Tibial nerve (tissue), 4 donors: ENCODE measurements around the gene RIF1. TPM values are rescaled to one million over a fixed set of nuclear protein-coding genes. Genes with fewer than 3 reads are reported as not detected.

ENCODE experiments used
- DNase-seq, 2 donors: peaks; one replicate each; pipeline ENCODE4 v3.0.0-alpha.2; 2019; ENCODE audit warnings: low spot score in 2 of 2
- H3K27ac ChIP-seq, 4 donors: fragments of 200-600 bp; sonication (generic) in 3 of 4; one replicate each; pipeline ENCODE4 v1.5.1; 2017 to 2019; ENCODE audit warnings: mild to moderate bottlenecking in 1 of 4
- H3K27me3 ChIP-seq, 2 donors: fragments of 200-600 bp; sonication (generic) in 1 of 2; one replicate each; pipeline versions ENCODE4 v1.5.1 to v1.6.0; 2017 to 2019
- H3K36me3 ChIP-seq, 3 donors: fragments of 200-600 bp; sonication (generic); one replicate each; pipeline ENCODE4 v1.5.1; 2018 to 2019
- H3K4me1 ChIP-seq, 4 donors: fragments of 200-600 bp; sonication (generic) in 3 of 4; one replicate each; pipeline ENCODE4 v1.5.1; 2017 to 2019
- H3K4me3 ChIP-seq, 4 donors: fragments of 200-600 bp; sonication (generic) in 3 of 4; one replicate each; pipeline ENCODE4 v1.5.1; 2017 to 2019; ENCODE audit warnings: mild to moderate bottlenecking in 1 of 4, moderate library complexity in 1 of 4
- H3K9me3 ChIP-seq, 4 donors: fragments of 200-600 bp; sonication (generic) in 3 of 4; one replicate each; pipeline ENCODE4 v1.5.1; 2017 to 2019
- CTCF ChIP-seq, 5 experiments: fragments of 200-600 bp in 3 of 5; fragments of 450-650 bp in 2 of 5; sonication (generic) in 3 of 5; IDR thresholded peaks; one replicate each; pipeline ENCODE4 v1.5.1; 2016 to 2019; ENCODE audit warnings: antibody characterized with exemption in 5 of 5, mild to moderate bottlenecking in 3 of 5, moderate library complexity in 2 of 5
- EP300 ChIP-seq, 2 donors: sonication (generic); formaldehyde crosslinking; IDR thresholded peaks; one replicate each; pipeline ENCODE4 v1.6.1; 2017; ENCODE audit warnings: antibody characterized with exemption in 2 of 2, mild to moderate bottlenecking in 1 of 2
- POLR2A ChIP-seq, 2 donors: fragments of 450-650 bp; IDR thresholded peaks; one replicate each; pipeline ENCODE4 v1.6.1; 2017; ENCODE audit warnings: antibody characterized with exemption in 2 of 2, mild to moderate bottlenecking in 2 of 2, moderate library complexity in 2 of 2
- WGBS, 2 donors: methylation state at CpG; one replicate each; pipeline ENCODE4 v1.1.5; 2018; 5-methylcytosine and 5-hydroxymethylcytosine counted together
- total RNA-seq, 4 donors: library from RNA; depleted of rRNA; stranded (reverse); fragments of >200 nt; gene quantifications; one replicate each; pipeline ENCODE4 v1.1.0, GENCODE V29; 2016

The RIF1 gene
- total RNA-seq, 4 donors from 2014 or later: 34.3 to 63.1 (median 46.3) TPM

- no peaks in the 10 kb centered on the region for H3K9me3 ChIP-seq
- no peaks in the 10 kb centered on the region for H3K27me3 ChIP-seq
- no peak for DNase-seq
- H3K36me3 ChIP-seq: peaks cover 0 to 13% (median 0%) of the 10 kb centered on the region in 3 donors
- H3K27ac ChIP-seq: no peak overlapping the region
- H3K4me3 ChIP-seq: no peak overlapping the region
- TF ChIP-seq EP300 (IDR thresholded peaks at IDR 0.05): no peak
- no peak for TF ChIP-seq POLR2A (IDR thresholded peaks at IDR 0.05)
- no peak for TF ChIP-seq CTCF (IDR thresholded peaks at IDR 0.05)
- 55 to 56% methylated on average over 3 of the region's 3 CpGs for WGBS, 2 donors
- H3K4me1 ChIP-seq: peaks cover 0 to 3% (median 0%) of the 10 kb centered on the region in 4 donors
Observed at GRCh38 chr2:151374436-151374835, 35.3 kb upstream of the RIF1 start.

GRCh38 chr2:151379169-151379568, 30.5 kb upstream of the RIF1 start:
- Histone ChIP-seq H3K4me1 (peaks cover 0 to 3% (median 0%) of the 10 kb centered on the region in 4 donors), H3K36me3 (peaks cover 0 to 11% (median 0%) of the 10 kb centered on the region in 3 donors), H3K9me3 (no peaks in the 10 kb centered on the region), H3K27me3 (no peaks in the 10 kb centered on the region), H3K4me3 (no peak overlapping the region), H3K27ac (no peak overlapping the region)
- no peak for TF ChIP-seq POLR2A (IDR thresholded peaks at IDR 0.05)
- no peak for TF ChIP-seq CTCF (IDR thresholded peaks at IDR 0.05)
- TF ChIP-seq EP300 (IDR thresholded peaks at IDR 0.05): no peak
- DNase-seq: no peak
- WGBS, 2 donors: 36 to 37% methylated on average over 4 of the region's 4 CpGs

GRCh38 chr2:151380580-151381235, 29.0 kb upstream of the RIF1 start:
- H3K27ac ChIP-seq: no peak overlapping the region
- peaks cover 0 to 5% (median 0%) of the 10 kb centered on the region in 3 donors for H3K36me3 ChIP-seq
- no peak for DNase-seq
- 81 to 86% methylated on average over 6 of the region's 6 CpGs for whole genome bisulfite sequencing, 2 donors
- no peaks in the 10 kb centered on the region for H3K9me3 ChIP-seq
- H3K27me3 ChIP-seq: no peaks in the 10 kb centered on the region
- peaks cover 0 to 3% (median 0%) of the 10 kb centered on the region in 4 donors for H3K4me1 ChIP-seq
- no peak for TF ChIP-seq EP300 (IDR thresholded peaks at IDR 0.05)
- TF ChIP-seq CTCF (IDR thresholded peaks at IDR 0.05): no peak
- TF ChIP-seq POLR2A (IDR thresholded peaks at IDR 0.05): no peak
- no peak overlapping the region for H3K4me3 ChIP-seq

GRCh38 chr2:151381266-151381665, 28.4 kb upstream of the RIF1 start:
- DNase-seq: no peak
- Histone ChIP-seq H3K27me3 (no peaks in the 10 kb centered on the region), H3K4me3 (no peak overlapping the region), H3K36me3 (no peaks in the 10 kb centered on the region), H3K27ac (no peak overlapping the region), H3K9me3 (no peaks in the 10 kb centered on the region), H3K4me1 (peaks cover 0 to 3% (median 0%) of the 10 kb centered on the region in 4 donors)
- WGBS, 2 donors: 84 to 94% methylated on average over 2 of the region's 2 CpGs
- TF ChIP-seq POLR2A (IDR thresholded peaks at IDR 0.05): no peak
- no peak for TF ChIP-seq CTCF (IDR thresholded peaks at IDR 0.05)
- TF ChIP-seq EP300 (IDR thresholded peaks at IDR 0.05): no peak

- no peaks in the 10 kb centered on the region for H3K36me3 ChIP-seq
- DNase-seq: no peak
- H3K9me3 ChIP-seq: peaks cover 0 to 5% (median 0%) of the 10 kb centered on the region in 4 donors
- H3K27me3 ChIP-seq: no peaks in the 10 kb centered on the region
- no peak for TF ChIP-seq POLR2A (IDR thresholded peaks at IDR 0.05)
- TF ChIP-seq CTCF (IDR thresholded peaks at IDR 0.05): no peak
- no peak for TF ChIP-seq EP300 (IDR thresholded peaks at IDR 0.05)
- H3K4me3 ChIP-seq: no peak overlapping the region
- no peaks in the 10 kb centered on the region for H3K4me1 ChIP-seq
- 70 to 71% methylated on average over 4 of the region's 4 CpGs for WGBS, 2 donors
- no peak overlapping the region for H3K27ac ChIP-seq
Observed at GRCh38 chr2:151388011-151388410, 21.7 kb upstream of the RIF1 start.
